GM19193 (cell line): ENCODE data around the gene PBXIP1.
A peak's percentile ranks its signal among the peaks of the same experiment; 100 is the strongest.

ENCODE experiments used
- POLR2A ChIP-seq: IDR thresholded peaks from 4 replicates; pipeline ENCODE4 v1.6.1; 2011; ENCODE audit not compliant: insufficient read depth, insufficient read length; ENCODE audit errors: extremely low read depth

Gene PBXIP1

GRCh38 chr1:154940651-154941194 is 15.2 kb downstream of the PBXIP1 start:
- no peak for TF ChIP-seq POLR2A

GRCh38 chr1:154940213-154940560 is 15.7 kb downstream of the PBXIP1 start:
- TF ChIP-seq POLR2A = no peak

GRCh38 chr1:154938604-154939399 is 17.1 kb downstream of the PBXIP1 start:
- no peak for TF ChIP-seq POLR2A

- no peak for TF ChIP-seq POLR2A
These were observed 17.9 kb downstream of the PBXIP1 start for GRCh38 chr1:154937988-154938386.

DNA sequence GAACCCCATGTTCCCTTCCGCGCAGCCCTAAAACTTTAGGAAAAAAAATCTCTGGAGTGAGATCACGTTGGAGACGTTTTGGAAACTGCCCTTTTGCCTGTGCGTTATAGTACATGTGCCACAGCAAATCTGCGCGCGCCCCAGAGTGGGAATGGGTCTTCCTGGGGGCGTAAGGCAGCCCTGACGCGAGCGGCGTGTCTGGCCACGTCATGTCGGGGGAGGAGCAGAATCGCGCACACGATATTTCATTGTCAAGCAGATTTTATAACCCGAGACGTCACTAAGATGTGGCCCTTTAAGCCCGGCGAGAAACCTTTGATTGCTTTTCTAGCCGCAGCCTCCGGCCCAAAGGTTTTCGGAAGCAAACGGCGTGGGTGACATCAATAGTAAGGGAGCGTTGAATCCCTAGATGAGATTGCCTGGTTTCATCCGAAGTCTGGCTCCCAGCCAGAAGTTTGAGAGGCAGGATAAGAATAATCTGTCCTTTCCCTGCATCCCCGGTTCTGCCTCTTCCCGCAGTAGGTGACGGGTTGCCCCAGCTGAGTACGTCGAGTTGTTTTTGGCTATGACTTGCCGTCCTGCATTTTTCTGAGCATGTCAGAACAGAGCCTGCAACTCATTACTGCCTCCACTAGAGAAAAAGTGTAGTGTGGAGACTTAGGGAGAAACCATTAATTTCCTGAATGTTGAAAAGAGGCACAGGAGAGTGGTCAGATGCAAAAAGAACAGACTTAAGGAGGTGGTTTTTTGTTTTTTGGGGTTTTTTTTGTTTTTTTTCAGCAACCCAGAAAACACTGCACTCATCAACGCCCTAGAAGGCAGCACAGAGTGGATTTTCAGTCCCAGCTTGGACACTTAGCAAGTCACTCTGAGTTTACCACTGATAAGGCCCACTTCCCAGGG is 18.6 kb downstream of the PBXIP1 start:
- TF ChIP-seq POLR2A = peak; percentile 56

DNA sequence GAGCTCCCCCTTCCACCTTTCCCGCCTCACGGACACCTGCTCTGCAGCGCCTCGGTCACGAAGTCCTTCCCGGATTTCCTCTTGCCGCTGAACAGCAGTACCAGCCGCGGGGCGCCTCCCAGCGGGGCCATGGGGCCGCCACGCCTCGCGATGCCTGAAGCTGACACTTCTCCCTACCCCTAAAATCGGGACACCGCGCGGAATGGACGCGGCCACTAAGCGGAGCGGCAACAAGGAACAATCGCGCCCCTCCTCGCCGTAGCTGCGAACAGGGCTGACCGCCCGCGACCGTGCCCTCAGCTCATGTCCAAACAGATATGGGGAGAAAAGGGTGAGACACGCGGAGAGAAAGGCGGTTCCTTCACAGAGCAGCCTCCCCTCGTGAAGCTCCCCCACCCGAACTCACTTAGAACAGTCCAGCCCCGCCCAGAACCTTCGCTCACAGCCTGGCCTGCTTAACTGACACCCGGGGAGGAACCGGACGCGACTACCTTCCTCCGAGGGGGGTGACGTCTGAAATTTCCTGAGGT is 19.3 kb downstream of the PBXIP1 start, which contains the start of gene PMVK:
Gene PMVK, minus strand, starts transcription at position 165 of the 530 bp plus-strand sequence. Its CDS starts 34 bp downstream, at position 131.
- TF ChIP-seq POLR2A = peak; percentile 85

GRCh38 chr1:154935749-154936554 is 19.9 kb downstream of the PBXIP1 start:
- TF ChIP-seq POLR2A = no peak

- TF ChIP-seq POLR2A = no peak
These were observed 21.4 kb downstream of the PBXIP1 start for GRCh38 chr1:154934358-154934948.

DNA sequence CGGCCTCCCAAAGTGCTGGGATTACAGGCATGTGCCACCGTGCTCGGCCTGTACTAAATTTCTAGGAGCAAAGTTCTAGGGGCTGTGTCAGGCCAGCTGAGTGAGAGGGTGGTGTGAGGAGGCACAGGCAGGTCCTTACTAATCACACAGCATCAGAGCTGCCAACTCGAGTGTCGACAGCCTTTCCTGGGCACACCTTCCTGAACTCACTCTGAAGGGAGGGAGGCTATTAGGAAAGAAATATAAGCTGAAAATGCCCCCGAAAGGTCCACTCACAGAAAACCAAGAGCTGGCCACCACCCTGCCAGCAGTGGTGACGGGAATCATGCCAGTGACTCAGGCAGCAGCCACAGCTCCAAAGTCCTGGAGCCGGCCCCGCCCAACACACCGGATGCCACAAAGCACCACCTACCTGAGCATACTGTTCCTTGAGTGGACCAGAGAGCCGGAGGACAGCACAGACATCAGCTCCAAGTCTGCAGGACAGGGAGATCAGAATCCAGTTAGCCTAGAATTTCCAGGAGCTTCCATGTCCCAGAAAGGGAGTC is 23.9 kb downstream of the PBXIP1 start:
- TF ChIP-seq POLR2A = no peak

DNA sequence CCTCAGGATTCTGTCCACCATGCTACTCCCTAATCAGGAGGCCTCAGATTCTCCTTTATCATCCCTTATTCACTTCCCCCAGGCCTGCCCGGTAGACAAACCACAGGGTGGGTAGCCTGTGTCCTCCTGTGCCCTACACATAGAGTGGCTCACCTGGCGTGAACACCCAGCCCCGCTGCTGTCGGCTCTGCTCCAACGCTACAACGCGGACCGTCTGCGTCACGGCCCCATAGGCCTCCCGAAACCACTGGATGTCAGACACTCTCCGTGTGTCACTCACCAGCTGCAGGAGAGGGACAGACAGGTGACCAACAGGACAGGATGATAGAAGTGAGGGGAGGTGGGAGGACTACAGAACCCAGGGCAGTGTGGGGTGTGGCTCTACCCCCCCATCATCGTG is 29.7 kb downstream of the PBXIP1 start:
- TF ChIP-seq POLR2A = no peak

- no peak for TF ChIP-seq POLR2A
These were observed 30.3 kb downstream of the PBXIP1 start for GRCh38 chr1:154925335-154926170.

- no peak for TF ChIP-seq POLR2A
These were observed 32.2 kb downstream of the PBXIP1 start for GRCh38 chr1:154923695-154924094.

- no peak for TF ChIP-seq POLR2A
These were observed 42.6 kb downstream of the PBXIP1 start for GRCh38 chr1:154913273-154913672.

DNA sequence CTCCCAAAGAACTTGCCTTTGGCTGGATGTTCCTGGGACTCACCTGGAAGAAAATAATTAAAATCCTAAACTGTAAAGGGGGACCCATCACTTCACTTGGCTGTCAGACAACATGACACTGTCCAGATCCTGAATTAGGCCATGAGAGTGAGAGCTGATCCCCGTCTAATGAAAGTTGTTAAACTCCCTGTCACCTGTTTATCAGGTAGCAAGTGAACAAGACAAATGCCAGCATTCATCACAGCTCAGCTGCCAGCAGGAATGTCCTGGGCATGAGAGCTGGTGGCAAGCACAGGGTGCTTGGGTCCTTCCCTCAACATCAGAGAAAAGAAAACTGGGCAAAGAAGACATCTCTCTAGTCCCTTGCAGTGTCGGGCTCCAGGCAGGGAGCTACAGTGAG is 43.1 kb downstream of the PBXIP1 start:
- no peak for TF ChIP-seq POLR2A
